Ovary (tissue), 9 donors: ENCODE results near the gene PHLDB3. TPM values are rescaled to one million over a fixed set of nuclear protein-coding genes. Genes with fewer than 3 reads are reported as not detected.

ENCODE experiments used
- DNase-seq, 5 donors: peaks; one replicate each; pipeline ENCODE4 v3.0.0-alpha.2; 2019 to 2020
- H3K27ac ChIP-seq, 2 donors: fragments of 200-600 bp; one replicate each; pipeline versions ENCODE4 v1.5.1 to v1.8.0; 2019 to 2022
- H3K27me3 ChIP-seq: fragments of 200-600 bp; one replicate; pipeline ENCODE4 v1.8.0; 2022
- H3K36me3 ChIP-seq: fragments of 200-600 bp; sonication (generic); one replicate; pipeline ENCODE4 v1.5.1; 2019
- H3K4me1 ChIP-seq: one replicate; pipeline ENCODE4 v1.8.1; 2013; ENCODE audit warnings: mild to moderate bottlenecking, moderate library complexity; ENCODE audit not compliant: insufficient read depth
- H3K4me3 ChIP-seq: fragments of 200-600 bp; sonication (generic); one replicate; pipeline ENCODE4 v1.5.1; 2017
- H3K9me3 ChIP-seq, 2 donors: fragments of 200-600 bp in 1 of 2; sonication (generic) in 1 of 2; one replicate each; pipeline versions ENCODE4 v1.5.1 to v1.8.1; 2013 to 2019; ENCODE audit warnings: mild to moderate bottlenecking in 1 of 2, moderate library complexity in 1 of 2
- EP300 ChIP-seq: sonication (generic); formaldehyde crosslinking; IDR thresholded peaks from one replicate; pipeline ENCODE4 v1.6.1; 2017; ENCODE audit warnings: antibody characterized with exemption
- POLR2A ChIP-seq: fragments of 450-650 bp; IDR thresholded peaks from one replicate; pipeline ENCODE4 v1.6.1; 2017; ENCODE audit warnings: antibody characterized with exemption, mild to moderate bottlenecking, moderate library complexity
- WGBS, 3 donors: extraction: QIAGEN DNeasy Blood & Tissue Kit in 1 of 3; methylation state at CpG; one replicate each; pipeline versions ENCODE4 v1.1.5 to v1.1.7; 2013 to 2017; 5-methylcytosine and 5-hydroxymethylcytosine counted together
- intact Hi-C, 4 donors: fragments of 100-400 bp; cut with DNase I; formaldehyde crosslinking; loops; one replicate each; pipeline versions ENCODE4 v1.11.0 to v1.15.1; 2022 to 2023
- polyA plus RNA-seq, 2 donors: library from polyadenylated mRNA; stranded (reverse); fragments of 200-250 nt in 1 of 2; fragments of 350-450 nt in 1 of 2; fragmentation: Illumina TruSeq in 1 of 2; extraction: RNeasy Lipid Tissue Mini Kit (QIAGEN cat#74804) in 1 of 2; gene quantifications; one replicate each; pipeline ENCODE4 v1.2.3, GENCODE V29; 2013 to 2014
- total RNA-seq, 7 donors: library from RNA; depleted of rRNA in 2 of 7; stranded (reverse); fragments of >200 nt in 2 of 7; fragmentation: NEBNext Ultra II Directional in 3 of 7; extraction: Animal tissue kit (Norgen Biotek cat#: 25700) in 3 of 7; gene quantifications; one replicate each; pipeline versions ENCODE4 v1.1.0 to v1.2.4, GENCODE V29; 2016 to 2023
- TF ChIP-seq, protein P1 (sequence below), 3 donors: fragments of 450-650 bp in 2 of 3; fragments of 200-600 bp in 1 of 3; IDR thresholded peaks; one replicate each; pipeline versions ENCODE4 v1.5.1 to v1.8.0; 2016 to 2022; ENCODE audit warnings: antibody characterized with exemption in 3 of 3, mild to moderate bottlenecking in 1 of 3
- donor health status: DM: no; HTN: no; CAD: no; lungs with moderate emphysema.
- donor health status: DM: no; HTN: no; CAD: no.
- donor health status: Bipolar disorder and iron deficiency.
- donor health status: DM: yes; HTN: yes; CAD: no.
- donor health status: DM: no; HTN: no; CAD: no.
- donor health status: DM: yes; HTN: yes; CAD: no.

Gene PHLDB3
- total and polyA plus RNA-seq, 9 donors = 1.4 to 29.7 (median 20.6) TPM

DNA sequence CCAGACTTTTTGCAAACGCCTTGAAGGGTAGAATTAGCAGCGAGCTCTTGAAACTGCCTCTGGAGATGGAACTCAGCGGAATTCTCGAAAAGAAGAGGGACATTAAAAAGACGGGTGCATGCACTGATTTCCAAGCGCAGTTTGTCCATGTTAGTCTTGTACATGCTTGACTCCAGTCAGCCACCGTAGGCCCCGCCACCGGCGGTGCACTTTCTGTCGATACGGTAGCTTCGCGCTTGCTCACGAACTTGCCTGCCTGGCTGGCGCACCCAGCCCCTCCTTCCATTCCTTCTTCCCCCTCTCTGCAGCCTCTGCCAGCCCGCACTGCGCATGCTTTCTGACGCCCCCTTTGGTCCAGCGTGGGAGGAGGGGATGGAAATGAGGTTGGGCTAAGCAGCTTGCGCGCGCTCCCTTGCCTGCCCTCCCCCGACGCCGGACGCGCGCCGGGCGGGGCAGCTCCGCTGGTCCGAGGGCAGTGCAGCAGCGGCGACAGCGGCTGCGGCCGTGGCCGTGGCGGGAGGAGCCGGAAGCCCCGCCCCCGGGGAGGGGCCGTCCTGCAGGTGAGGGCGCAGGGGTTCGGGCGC is 28.5 kb upstream of the PHLDB3 start, which contains the start of gene ZNF575:
Gene ZNF575 (plus strand): TSS at position 227 of the 584 bp plus-strand sequence. CDS start 1,235 bp downstream, outside the sequence.
- 0 to 1% (median 0%) methylated on average over 33 to 47 of the region's 47 CpGs for WGBS, 3 donors
- Histone ChIP-seq H3K4me3 (peak within 1 kb of the TSS; percentile 65), H3K36me3 (no peaks in the 10 kb centered on the region), H3K4me1 (peaks cover 5% of the 10 kb centered on the region), H3K9me3 (no peaks in the 10 kb centered on the region), H3K27me3 (no peaks in the 10 kb centered on the region), H3K27ac (peak within 1 kb of the TSS; percentile 5 to 74)
- peak; percentile 88 to 93 (median 92) for DNase-seq
- intact Hi-C loops = loop anchor here in 1 of 4 donors (5.0 kb wide), 1 partner anchor 64 kb away; the partner anchor contains the start of genes IRGQ and ZNF576
- TF ChIP-seq EP300 (no peak), POLR2A (no peak)
- TF ChIP-seq, protein P1, sequence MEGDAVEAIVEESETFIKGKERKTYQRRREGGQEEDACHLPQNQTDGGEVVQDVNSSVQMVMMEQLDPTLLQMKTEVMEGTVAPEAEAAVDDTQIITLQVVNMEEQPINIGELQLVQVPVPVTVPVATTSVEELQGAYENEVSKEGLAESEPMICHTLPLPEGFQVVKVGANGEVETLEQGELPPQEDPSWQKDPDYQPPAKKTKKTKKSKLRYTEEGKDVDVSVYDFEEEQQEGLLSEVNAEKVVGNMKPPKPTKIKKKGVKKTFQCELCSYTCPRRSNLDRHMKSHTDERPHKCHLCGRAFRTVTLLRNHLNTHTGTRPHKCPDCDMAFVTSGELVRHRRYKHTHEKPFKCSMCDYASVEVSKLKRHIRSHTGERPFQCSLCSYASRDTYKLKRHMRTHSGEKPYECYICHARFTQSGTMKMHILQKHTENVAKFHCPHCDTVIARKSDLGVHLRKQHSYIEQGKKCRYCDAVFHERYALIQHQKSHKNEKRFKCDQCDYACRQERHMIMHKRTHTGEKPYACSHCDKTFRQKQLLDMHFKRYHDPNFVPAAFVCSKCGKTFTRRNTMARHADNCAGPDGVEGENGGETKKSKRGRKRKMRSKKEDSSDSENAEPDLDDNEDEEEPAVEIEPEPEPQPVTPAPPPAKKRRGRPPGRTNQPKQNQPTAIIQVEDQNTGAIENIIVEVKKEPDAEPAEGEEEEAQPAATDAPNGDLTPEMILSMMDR (IDR thresholded peaks at IDR 0.05) = peak in 1 of 3 donors; percentile 10

GRCh38 chr19:43532571-43532961 is 28.0 kb upstream of the PHLDB3 start:
- H3K27ac ChIP-seq = peak overlapping the region in 1 of 2 donors; percentile 74
- no peaks in the 10 kb centered on the region for H3K9me3 ChIP-seq
- peaks cover 6% of the 10 kb centered on the region for H3K4me1 ChIP-seq
- TF ChIP-seq EP300 = no peak
- no peaks in the 10 kb centered on the region for H3K27me3 ChIP-seq
- intact Hi-C loops = loop anchor here in 1 of 4 donors (5.0 kb wide), 1 partner anchor 65 kb away; the partner anchor contains the start of genes IRGQ and ZNF576
- 0 to 1% (median 0%) methylated on average over 16 of the region's 16 CpGs for WGBS, 3 donors
- DNase-seq = peak in 4 of 5 donors; percentile 43 to 69 (median 68)
- H3K36me3 ChIP-seq = no peaks in the 10 kb centered on the region
- H3K4me3 ChIP-seq = peak overlapping the region; percentile 65

DNA sequence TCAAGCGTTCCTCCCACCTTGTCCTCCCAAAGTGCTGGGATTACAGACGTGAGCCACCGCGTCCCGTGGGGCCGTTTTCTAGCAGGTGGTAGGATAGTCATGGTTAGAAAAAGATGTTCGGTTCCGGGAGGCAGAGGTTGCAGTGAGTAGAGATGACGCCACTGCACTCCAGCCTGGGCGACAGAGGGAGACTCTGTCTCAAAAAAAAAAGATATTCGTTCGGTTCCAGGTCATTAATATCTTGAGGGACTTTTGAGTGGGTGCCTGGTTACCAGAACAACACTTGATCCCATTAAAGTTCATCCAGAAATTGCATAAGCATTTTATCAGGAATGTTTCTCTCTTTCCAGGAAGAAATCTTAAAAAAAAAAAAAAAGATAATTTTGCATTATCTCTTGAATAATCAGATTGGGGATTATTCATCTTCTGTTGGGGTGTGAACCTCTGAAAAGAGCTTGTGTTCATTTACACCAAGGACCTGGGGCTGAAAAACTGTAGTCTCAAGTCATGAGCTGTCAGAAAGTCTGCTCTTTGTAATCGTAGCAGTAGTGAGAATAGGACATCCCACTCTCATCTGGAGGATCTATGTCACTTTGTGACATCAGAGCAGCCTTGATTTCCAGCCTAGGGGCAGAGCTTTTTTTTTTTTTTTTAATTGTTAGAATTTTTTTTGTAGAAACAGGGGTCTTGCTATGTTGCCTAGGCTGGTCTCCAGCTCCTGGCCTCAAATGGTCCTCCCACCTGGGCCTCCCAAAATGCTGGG is 23.5 kb upstream of the PHLDB3 start:
- DNase-seq = peak in 2 of 5 donors; percentile 17 to 57
- H3K4me1 ChIP-seq = peaks cover 9% of the 10 kb centered on the region
- intact Hi-C loops = loop anchor here in 1 of 4 donors (5.0 kb wide), 1 partner anchor 66 kb away; no protein-coding TSS in a partner anchor
- H3K27ac ChIP-seq = no peak overlapping the region
- H3K36me3 ChIP-seq = no peaks in the 10 kb centered on the region
- peak overlapping the region; percentile 87 for H3K4me3 ChIP-seq
- H3K27me3 ChIP-seq = no peaks in the 10 kb centered on the region
- WGBS, 3 donors = 15 to 21% (median 20%) methylated on average over 13 of the region's 13 CpGs
- TF ChIP-seq, protein P1 (IDR thresholded peaks at IDR 0.05) = no peak
- no peak for TF ChIP-seq POLR2A
- peak; percentile 35 for TF ChIP-seq EP300
- H3K9me3 ChIP-seq = no peaks in the 10 kb centered on the region

DNA sequence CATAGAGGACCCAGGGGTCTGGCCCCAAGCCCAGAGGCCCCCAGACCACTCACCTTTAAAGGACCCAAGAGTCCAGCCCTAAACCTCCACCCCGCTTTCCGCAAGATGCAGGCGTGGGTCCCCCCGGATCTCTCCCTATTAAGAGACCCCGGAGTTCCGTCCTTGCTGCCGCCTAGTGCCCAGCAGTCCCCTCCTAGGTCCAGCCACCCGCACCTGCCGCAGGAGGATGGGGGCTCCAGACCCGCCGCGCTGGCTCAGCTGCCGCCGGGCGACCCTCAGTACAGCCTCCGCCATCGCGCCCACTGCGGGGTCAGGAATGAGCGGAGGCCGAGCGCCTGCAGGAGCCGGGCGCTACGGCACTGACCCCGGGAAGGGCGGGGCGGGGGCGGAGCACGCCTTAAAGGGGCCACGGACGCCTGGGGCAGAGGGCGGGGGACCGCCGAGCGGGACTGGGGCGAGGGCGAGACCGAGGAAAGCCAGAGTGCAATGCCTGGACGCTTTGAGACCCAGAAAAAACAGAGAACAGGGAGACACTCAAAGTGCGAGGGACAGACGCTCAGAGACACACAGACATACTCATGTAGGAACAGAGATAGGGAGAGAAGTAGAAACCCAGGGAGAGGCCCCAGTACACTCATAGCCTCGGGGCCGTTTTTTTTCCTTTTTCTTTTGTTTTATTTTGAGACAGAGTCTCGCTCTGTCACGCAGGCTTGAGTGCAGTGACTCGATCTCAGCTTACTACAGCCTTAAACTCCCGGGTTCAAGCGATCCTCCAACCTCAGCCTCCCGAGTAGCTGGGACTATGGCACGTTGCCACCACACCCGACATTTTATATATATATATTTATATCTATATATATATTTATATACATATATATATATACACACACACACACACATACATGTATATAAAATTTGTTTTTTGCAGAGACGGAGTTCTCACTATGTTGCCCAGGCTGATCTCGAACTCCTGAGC is 22.6 kb upstream of the PHLDB3 start, which contains the start of gene ETHE1:
Gene ETHE1 (minus strand): TSS at position 318 of the 976 bp plus-strand sequence. CDS start 24 bp downstream, at position 294.
- no peaks in the 10 kb centered on the region for H3K9me3 ChIP-seq
- intact Hi-C loops = loop anchor here in 1 of 4 donors (5.0 kb wide), 1 partner anchor 65 kb away; no protein-coding TSS in a partner anchor
- H3K27me3 ChIP-seq = no peaks in the 10 kb centered on the region
- peak; percentile 66 to 83 (median 80) for DNase-seq
- peak within 1 kb of the TSS; percentile 87 for H3K4me3 ChIP-seq
- peaks cover 6% of the 10 kb centered on the region for H3K4me1 ChIP-seq
- TF ChIP-seq EP300 (no peak), POLR2A (peak; percentile 58)
- TF ChIP-seq, protein P1 (IDR thresholded peaks at IDR 0.05) = no peak
- H3K36me3 ChIP-seq = no peaks in the 10 kb centered on the region
- H3K27ac ChIP-seq = peak within 1 kb of the TSS; percentile 54 to 72
- 2 to 3% (median 2%) methylated on average over 54 of the region's 54 CpGs for WGBS, 3 donors
